ENCODE results near the gene TBL1X. TPM values are rescaled to one million over a fixed set of nuclear protein-coding genes. Genes with fewer than 3 reads are reported as not detected.
"Not testable (repeated sequence)": the region's sequence is repeated elsewhere in the genome, so short reads cannot be mapped to it uniquely, and the experiment has no call there.

The TBL1X gene
- total and polyA plus RNA-seq, 10 of the 15 experiments (the other 5 are each of a cell fraction or from before 2014, with no cell fraction given) = 4.4 to 26.3 (median 10.6) TPM

GRCh38 chrX:9456250-9457074 is 8.4 kb upstream of the TBL1X start:
- H3K27ac ChIP-seq (ENCODE audit: control insufficient read depth, insufficient read depth) = no peak overlapping the region
- no peaks in the 10 kb centered on the region for H3K9me3 ChIP-seq (replicated peaks; ENCODE audit: control insufficient read depth, insufficient read depth, low read length)
- no peak overlapping the region for H3K9ac ChIP-seq (ENCODE audit: control insufficient read depth, insufficient read depth, low read length)
- TF ChIP-seq ZBTB40 (IDR thresholded peaks at IDR 0.05; ENCODE audit: borderline replicate concordance) (no peak), SUPT20H (IDR thresholded peaks at IDR 0.05; ENCODE audit: borderline replicate concordance, control insufficient read depth, low read depth, low read length) (no peak), HDAC2 (IDR thresholded peaks at IDR 0.05) (no peak), ZZZ3 (IDR thresholded peaks at IDR 0.05; ENCODE audit: control insufficient read depth, insufficient read length, low read depth) (no peak), FOXM1 (IDR thresholded peaks at IDR 0.05; ENCODE audit: low read depth, low read length) (no peak), POLR2A (IDR thresholded peaks at IDR 0.05; ENCODE audit: low read depth, low read length) (no peak), BRCA1 (IDR thresholded peaks at IDR 0.05; ENCODE audit: low read depth, low read length) (no peak), SKIL (IDR thresholded peaks at IDR 0.05; ENCODE audit: low read depth, poor library complexity, severe bottlenecking) (no peak), SIX5 (IDR thresholded peaks at IDR 0.05; ENCODE audit: low read depth, low read length, severe bottlenecking) (no peak), CHD1 (IDR thresholded peaks at IDR 0.05; ENCODE audit: low read depth, low read length) (no peak), CREM (IDR thresholded peaks at IDR 0.05; ENCODE audit: low read depth) (no peak), PAX5 (IDR thresholded peaks at IDR 0.05; ENCODE audit: borderline replicate concordance, low read depth, low read length) (no peak)
- no peak overlapping the region for H3K4me3 ChIP-seq
- no peaks in the 10 kb centered on the region for H3K36me3 ChIP-seq (ENCODE audit: control insufficient read depth in 2 of 2, insufficient read depth in 2 of 2, low read length in 1 of 2)
- BruUV-seq (replicated peaks) = no TSS peak
- FAIRE-seq (no peak), DNase-seq (ENCODE audit: low read depth, low spot score) (no peak), ATAC-seq (no peak)
- no peaks in the 10 kb centered on the region for H4K20me1 ChIP-seq (ENCODE audit: control insufficient read depth, insufficient read depth)
- H3K4me1 ChIP-seq (ENCODE audit: control insufficient read depth, insufficient read depth, low read length) = no peaks in the 10 kb centered on the region
- ChIA-PET RAD21 (ENCODE audit: unreplicated experiment) (no interaction called here), CTCF (no interaction called here), SMC1A (ENCODE audit: uncharacterized antibody, unreplicated experiment) (interaction anchor here (0.8 kb wide), 1 partner anchor 27 kb away, joined by 3 read pairs; no protein-coding TSS in a partner anchor), POLR2A (no interaction called here)
- no peaks in the 10 kb centered on the region for H3K79me2 ChIP-seq (ENCODE audit: control insufficient read depth, insufficient read depth, low read length)
- H2AFZ ChIP-seq (ENCODE audit: control insufficient read depth, low read depth, low read length) = no peak overlapping the region
- in situ Hi-C loops (cut with MboI) (loop anchor here (5.0 kb wide), 1 partner anchor 99 kb away; no protein-coding TSS in a partner anchor), intact Hi-C loops (cut with micrococcal nuclease; ENCODE audit: unreplicated experiment) (no loop called here)
- H3K4me2 ChIP-seq (ENCODE audit: control insufficient read depth, insufficient read depth) = no peak overlapping the region
- no peaks in the 10 kb centered on the region for H3K27me3 ChIP-seq (replicated peaks in 1 of 2; ENCODE audit: control insufficient read depth in 2 of 2, insufficient read depth in 2 of 2, low read length in 1 of 2)
- WGBS (ENCODE audit: insufficient coverage, insufficient replicate concordance, low lambda C conversion rate, missing lambda C conversion rate) = 70% methylated on average over 8 of the region's 8 CpGs

- CTCF ChIA-PET; FAIRE-seq; H3K4me3 ChIP-seq; H2AFZ ChIP-seq (ENCODE audit: control insufficient read depth, low read depth, low read length); H3K79me2 ChIP-seq (ENCODE audit: control insufficient read depth, insufficient read depth, low read length); BruUV-seq (replicated peaks); H3K9ac ChIP-seq (ENCODE audit: control insufficient read depth, insufficient read depth, low read length); H3K9me3 ChIP-seq (replicated peaks; ENCODE audit: control insufficient read depth, insufficient read depth, low read length); DNase-seq (ENCODE audit: low read depth, low spot score); RAD21 ChIA-PET (ENCODE audit: unreplicated experiment); H3K27me3 ChIP-seq (replicated peaks in 1 of 2; ENCODE audit: control insufficient read depth in 2 of 2, insufficient read depth in 2 of 2, low read length in 1 of 2); H3K4me1 ChIP-seq (ENCODE audit: control insufficient read depth, insufficient read depth, low read length); H3K27ac ChIP-seq (ENCODE audit: control insufficient read depth, insufficient read depth); intact Hi-C loops (cut with micrococcal nuclease; ENCODE audit: unreplicated experiment); POLR2A ChIA-PET; H3K4me2 ChIP-seq (ENCODE audit: control insufficient read depth, insufficient read depth); H4K20me1 ChIP-seq (ENCODE audit: control insufficient read depth, insufficient read depth); H3K36me3 ChIP-seq (ENCODE audit: control insufficient read depth in 2 of 2, insufficient read depth in 2 of 2, low read length in 1 of 2); ATAC-seq: not testable (repeated sequence)
- SMC1A ChIA-PET (ENCODE audit: uncharacterized antibody, unreplicated experiment) = interaction anchor here (1.1 kb wide), 1 partner anchor 11 kb away, joined by 4 read pairs; no protein-coding TSS in a partner anchor
- in situ Hi-C loops (cut with MboI) = loop anchor here (5.0 kb wide), 1 partner anchor 101 kb away; no protein-coding TSS in a partner anchor
- WGBS (ENCODE audit: insufficient coverage, insufficient replicate concordance, low lambda C conversion rate, missing lambda C conversion rate) = 75% methylated on average over 12 of the region's 12 CpGs
These were observed 6.8 kb upstream of the TBL1X start for GRCh38 chrX:9458034-9458433.

Data from GM12878 (cell line).